GM12878 (cell line): Measurements from ENCODE around the gene OCIAD2. TPM values are rescaled to one million over a fixed set of nuclear protein-coding genes. Genes with fewer than 3 reads are reported as not detected.

Source experiments
- ATAC-seq: fragments of 200-7000 bp; cut with Tn5 transposase; 3 replicates; pipeline ENCODE4 v1.9.1; 2020; ENCODE audit warnings: mild to moderate bottlenecking, moderate library complexity
- BruUV-seq: library from RNA; stranded (reverse); fragments of 400-500 nt; replicated peaks from 2 replicates; lab custom pipeline; 2021; lab: Mats Ljungman, UMichigan
- CTCF ChIA-PET: fragments of 300-600 bp; sonication (Branson Sonifier 250); formaldehyde crosslinking; extraction: SDS; loops from one replicate; lab custom pipeline; 2021; ENCODE audit warnings: inconsistent platforms; lab: Yijun Ruan, JAX
- POLR2A ChIA-PET: fragments of 350-600 bp; formaldehyde crosslinking; extraction: SDS; loops from one replicate; lab custom pipeline; 2021; ENCODE audit warnings: inconsistent platforms; lab: Charles Lee
- RAD21 ChIA-PET: fragments of 300-600 bp; sonication (Branson Sonifier 250); formaldehyde crosslinking; loops from one replicate; lab custom pipeline; 2023; ENCODE audit warnings: antibody characterized with exemption; ENCODE audit not compliant: unreplicated experiment; lab: Charles Lee
- SMC1A ChIA-PET: fragments of 300-600 bp; sonication (Branson Sonifier 250); formaldehyde crosslinking; loops from one replicate; lab custom pipeline; 2023; ENCODE audit not compliant: unreplicated experiment, uncharacterized antibody; lab: Charles Lee
- DNase-seq: peaks from one replicate; pipeline ENCODE4 v3.0.0-alpha.2; 2011; ENCODE audit warnings: low read depth, low spot score
- FAIRE-seq: peaks from 3 replicates; lab custom pipeline; 2011; peaks lifted over from hg19 to GRCh38; lab: Jason Lieb, UNC
- H2AFZ ChIP-seq: 2 replicates; pipeline ENCODE4 v1.6.0; 2011; ENCODE audit warnings: low read depth, low read length, control low read depth; ENCODE audit not compliant: control insufficient read depth
- H3K27ac ChIP-seq: 2 replicates; pipeline ENCODE4 v1.5.1; 2011; ENCODE audit warnings: control low read depth; ENCODE audit not compliant: control insufficient read depth, insufficient read depth
- H3K27me3 ChIP-seq, 2 experiments: replicated peaks in 1 of 2; 2 replicates each; pipeline versions ENCODE4 v1.6.0 to v1.6.1; 2011; ENCODE audit warnings: low read length in 1 of 2; ENCODE audit not compliant: control insufficient read depth in 2 of 2, insufficient read depth in 2 of 2
- H3K36me3 ChIP-seq, 2 experiments: 2 replicates each; pipeline ENCODE4 v1.5.1; 2011; ENCODE audit warnings: low read length in 1 of 2; ENCODE audit not compliant: control insufficient read depth in 2 of 2, insufficient read depth in 2 of 2
- H3K4me1 ChIP-seq: 2 replicates; pipeline ENCODE4 v1.6.1; 2011; ENCODE audit warnings: mild to moderate bottlenecking, low read length, moderate library complexity, mixed read lengths; ENCODE audit not compliant: control insufficient read depth, insufficient read depth
- H3K4me2 ChIP-seq: 2 replicates; pipeline ENCODE4 v1.6.0; 2011; ENCODE audit warnings: control low read depth; ENCODE audit not compliant: control insufficient read depth, insufficient read depth
- H3K4me3 ChIP-seq: fragments of 200-600 bp; sonication (generic); 2 replicates; pipeline ENCODE4 v1.5.1; 2016
- H3K79me2 ChIP-seq: 2 replicates; pipeline ENCODE4 v1.6.0; 2011; ENCODE audit warnings: low read length; ENCODE audit not compliant: control insufficient read depth, insufficient read depth
- H3K9ac ChIP-seq: 2 replicates; pipeline ENCODE4 v1.8.0; 2011; ENCODE audit warnings: low read length, control low read depth, mixed read lengths; ENCODE audit not compliant: control insufficient read depth, insufficient read depth
- H3K9me3 ChIP-seq: replicated peaks from 3 replicates; pipeline ENCODE4 v1.5.1; 2011; ENCODE audit warnings: mild to moderate bottlenecking, low read length; ENCODE audit not compliant: control insufficient read depth, insufficient read depth
- H4K20me1 ChIP-seq: 2 replicates; pipeline ENCODE4 v1.6.0; 2011; ENCODE audit not compliant: control insufficient read depth, insufficient read depth
- BACH1 ChIP-seq: fragments of 450-650 bp; IDR thresholded peaks from 2 replicates; pipeline ENCODE4 v1.6.1; 2017; ENCODE audit warnings: mild to moderate bottlenecking, borderline replicate concordance
- MYB ChIP-seq: fragments of 150-350 bp; IDR thresholded peaks from 2 replicates; pipeline ENCODE4 v1.6.1; 2014; ENCODE audit warnings: mild to moderate bottlenecking, low read depth, low read length, borderline replicate concordance
- NBN ChIP-seq: fragments of 450-650 bp; IDR thresholded peaks from 2 replicates; pipeline ENCODE4 v1.6.1; 2016
- PML ChIP-seq: IDR thresholded peaks from 2 replicates; pipeline ENCODE4 v1.6.1; 2012; ENCODE audit warnings: low read length, inconsistent platforms
- SMAD1 ChIP-seq: fragments of 450-650 bp; IDR thresholded peaks from 2 replicates; pipeline ENCODE4 v1.6.1; 2018; ENCODE audit warnings: mild to moderate bottlenecking, low read depth; ENCODE audit not compliant: partially characterized antibody
- ZNF622 ChIP-seq: fragments of 450-650 bp; IDR thresholded peaks from 2 replicates; pipeline ENCODE4 v1.6.1; 2017; ENCODE audit warnings: mild to moderate bottlenecking, inconsistent platforms
- WGBS: methylation state at CpG from one replicate; pipeline ENCODE4 v1.1.6; 2016; ENCODE audit warnings: low lambda C conversion rate; ENCODE audit not compliant: insufficient replicate concordance, insufficient coverage; ENCODE audit errors: missing lambda C conversion rate; 5-methylcytosine and 5-hydroxymethylcytosine counted together
- in situ Hi-C: fragments of 300-500 bp; cut with MboI; formaldehyde crosslinking; loops from 9 replicates; pipeline ENCODE4 v1.14.3; 2018; ENCODE audit warnings: mixed read lengths
- intact Hi-C: fragments of 100-400 bp; cut with micrococcal nuclease; formaldehyde crosslinking; loops from one replicate; pipeline ENCODE4 v1.14.2; 2022; ENCODE audit not compliant: unreplicated experiment
- polyA plus RNA-seq, 11 experiments: library from polyadenylated mRNA; depleted of rRNA in 4 of 11; unstranded in 6 of 11; stranded (reverse) in 5 of 11; fragments of >200 nt; fragmentation: Nextera tagmentation in 4 of 11; fragmentation: Illumina TruSeq in 1 of 11; extraction: Ambion mirVana in 4 of 11; extraction: Trizol in 1 of 11; gene quantifications; 1 replicate in 1 of 11; 2 replicates in 10 of 11; pipeline versions ENCODE4 v1.2.1 to v1.2.3, GENCODE V29; 2011 to 2016; ENCODE audit warnings: inconsistent platforms in 2 of 11, missing spikeins in 2 of 11, low read depth in 1 of 11
- total RNA-seq, 4 experiments: library from RNA; depleted of rRNA in 3 of 4; stranded (reverse); fragments of >200 nt in 3 of 4; fragmentation: Illumina TruSeq in 1 of 4; extraction: Trizol in 1 of 4; gene quantifications; 2 replicates each; pipeline versions ENCODE4 v1.2.1 to v1.2.3, GENCODE V29; 2013 to 2021
- TF ChIP-seq, protein P1 (sequence below): fragments of 150-350 bp; IDR thresholded peaks from 2 replicates; pipeline ENCODE4 v1.6.1; 2014; ENCODE audit warnings: mild to moderate bottlenecking, low read depth, low read length
- TF ChIP-seq, protein P2 (sequence below): fragments of 450-650 bp; formaldehyde crosslinking; IDR thresholded peaks from 2 replicates; pipeline ENCODE4 v1.4.0; 2022; ENCODE audit warnings: mild to moderate bottlenecking, moderate library complexity
- TF ChIP-seq, protein P3 (sequence below): fragments of 150-350 bp; IDR thresholded peaks from 2 replicates; pipeline ENCODE4 v1.6.1; 2016; ENCODE audit warnings: low read depth, low read length

OCIAD2 gene
- total and polyA plus RNA-seq, 10 of the 15 experiments (the other 5 are each of a cell fraction or from before 2014, with no cell fraction given) = 42.4 to 140 (median 70.0) TPM

DNA sequence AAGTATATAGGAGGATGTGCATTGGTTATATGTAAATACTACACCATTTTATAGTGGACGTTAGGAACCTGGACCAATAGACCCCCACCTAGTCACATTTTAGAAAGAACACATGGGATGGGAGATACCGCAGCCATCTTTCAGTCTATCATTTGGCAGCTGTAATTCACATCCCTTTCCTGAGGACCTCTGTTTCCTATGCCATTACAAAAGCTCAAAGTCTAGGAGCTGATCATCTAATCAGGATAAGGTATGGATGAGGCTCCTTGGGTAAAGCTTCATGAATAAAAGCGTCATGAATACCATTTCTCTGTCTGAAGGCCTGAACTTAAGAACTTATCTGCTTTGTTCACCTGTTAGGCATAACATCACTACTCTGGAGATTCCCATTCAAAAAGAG lies 44.5 kb downstream of the OCIAD2 start:
- intact Hi-C loops = no loop called here
- ChIA-PET SMC1A (interaction anchor here (0.7 to 1.1 kb wide), 2 partner anchors 15 to 256 kb away, joined by 3 to 4 read pairs; no protein-coding TSS in a partner anchor), CTCF (no interaction called here), RAD21 (no interaction called here), POLR2A (no interaction called here)
- BruUV-seq = no TSS peak
- no peak for DNase-seq
- Histone ChIP-seq H3K9me3 (no peaks in the 10 kb centered on the region), H3K4me3 (no peak overlapping the region), H3K27me3 (no peaks in the 10 kb centered on the region), H3K79me2 (no peaks in the 10 kb centered on the region), H3K4me2 (no peak overlapping the region), H3K4me1 (no peaks in the 10 kb centered on the region), H3K9ac (no peak overlapping the region), H3K36me3 (peaks cover 4 to 8% of the 10 kb centered on the region in 2 experiments; a peak in 2 of 4 replicates), H2AFZ (no peak overlapping the region), H4K20me1 (no peaks in the 10 kb centered on the region), H3K27ac (no peak overlapping the region)
- FAIRE-seq = no peak
- ATAC-seq = no peak
- in situ Hi-C loops = no loop called here
- 100% methylated on average over 3 of the region's 3 CpGs for WGBS
- TF ChIP-seq, protein P1, sequence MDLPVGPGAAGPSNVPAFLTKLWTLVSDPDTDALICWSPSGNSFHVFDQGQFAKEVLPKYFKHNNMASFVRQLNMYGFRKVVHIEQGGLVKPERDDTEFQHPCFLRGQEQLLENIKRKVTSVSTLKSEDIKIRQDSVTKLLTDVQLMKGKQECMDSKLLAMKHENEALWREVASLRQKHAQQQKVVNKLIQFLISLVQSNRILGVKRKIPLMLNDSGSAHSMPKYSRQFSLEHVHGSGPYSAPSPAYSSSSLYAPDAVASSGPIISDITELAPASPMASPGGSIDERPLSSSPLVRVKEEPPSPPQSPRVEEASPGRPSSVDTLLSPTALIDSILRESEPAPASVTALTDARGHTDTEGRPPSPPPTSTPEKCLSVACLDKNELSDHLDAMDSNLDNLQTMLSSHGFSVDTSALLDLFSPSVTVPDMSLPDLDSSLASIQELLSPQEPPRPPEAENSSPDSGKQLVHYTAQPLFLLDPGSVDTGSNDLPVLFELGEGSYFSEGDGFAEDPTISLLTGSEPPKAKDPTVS = no peak

DNA sequence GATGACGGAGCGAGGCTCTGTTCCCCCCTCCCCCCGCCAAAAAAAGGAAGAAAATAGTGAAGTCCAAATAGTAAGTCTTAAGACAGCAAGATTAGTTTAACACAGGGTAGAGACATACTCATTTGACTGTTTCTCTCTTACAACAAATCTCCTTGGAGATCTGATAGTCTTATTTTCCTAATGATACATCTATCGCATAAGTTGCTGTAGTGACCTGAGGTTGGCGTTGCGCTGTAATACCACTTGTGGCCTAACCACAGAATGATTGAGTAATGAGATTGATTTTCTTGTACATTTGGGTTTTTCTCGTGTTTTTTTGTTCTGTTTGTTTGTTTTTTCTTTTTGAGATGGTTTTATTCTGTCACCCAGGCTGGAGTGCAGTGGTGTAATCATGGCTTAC lies 48.4 kb downstream of the OCIAD2 start:
- BruUV-seq = no TSS peak
- H3K27ac ChIP-seq = no peak overlapping the region
- no peaks in the 10 kb centered on the region for H3K4me1 ChIP-seq
- H4K20me1 ChIP-seq = no peaks in the 10 kb centered on the region
- DNase-seq (no peak), FAIRE-seq (no peak), ATAC-seq (no peak)
- no peak overlapping the region for H3K4me2 ChIP-seq
- H3K9me3 ChIP-seq = no peaks in the 10 kb centered on the region
- H3K27me3 ChIP-seq = no peaks in the 10 kb centered on the region
- ChIA-PET POLR2A (no interaction called here), RAD21 (no interaction called here), SMC1A (interaction anchor here (1.1 to 1.4 kb wide), 2 partner anchors 26 to 278 kb away, joined by 3 to 4 read pairs; no protein-coding TSS in a partner anchor), CTCF (interaction anchor here (0.6 to 1.8 kb wide), 3 partner anchors 32 to 279 kb away, joined by 4 to 7 read pairs (median 5); no protein-coding TSS in a partner anchor)
- no peak overlapping the region for H3K9ac ChIP-seq
- H3K4me3 ChIP-seq = no peak overlapping the region
- 100% methylated on average over 5 of the region's 7 CpGs for WGBS
- in situ Hi-C loops = no loop called here
- intact Hi-C loops = no loop called here
- H3K36me3 ChIP-seq = peaks cover 4 to 11% of the 10 kb centered on the region in 2 experiments; a peak in 2 of 4 replicates
- no peak overlapping the region for H2AFZ ChIP-seq
- H3K79me2 ChIP-seq = no peaks in the 10 kb centered on the region
- TF ChIP-seq SMAD1 (no peak), BACH1 (no peak), NBN (no peak), MYB (no peak), PML (no peak), ZNF622 (no peak)
- TF ChIP-seq, protein P2, sequence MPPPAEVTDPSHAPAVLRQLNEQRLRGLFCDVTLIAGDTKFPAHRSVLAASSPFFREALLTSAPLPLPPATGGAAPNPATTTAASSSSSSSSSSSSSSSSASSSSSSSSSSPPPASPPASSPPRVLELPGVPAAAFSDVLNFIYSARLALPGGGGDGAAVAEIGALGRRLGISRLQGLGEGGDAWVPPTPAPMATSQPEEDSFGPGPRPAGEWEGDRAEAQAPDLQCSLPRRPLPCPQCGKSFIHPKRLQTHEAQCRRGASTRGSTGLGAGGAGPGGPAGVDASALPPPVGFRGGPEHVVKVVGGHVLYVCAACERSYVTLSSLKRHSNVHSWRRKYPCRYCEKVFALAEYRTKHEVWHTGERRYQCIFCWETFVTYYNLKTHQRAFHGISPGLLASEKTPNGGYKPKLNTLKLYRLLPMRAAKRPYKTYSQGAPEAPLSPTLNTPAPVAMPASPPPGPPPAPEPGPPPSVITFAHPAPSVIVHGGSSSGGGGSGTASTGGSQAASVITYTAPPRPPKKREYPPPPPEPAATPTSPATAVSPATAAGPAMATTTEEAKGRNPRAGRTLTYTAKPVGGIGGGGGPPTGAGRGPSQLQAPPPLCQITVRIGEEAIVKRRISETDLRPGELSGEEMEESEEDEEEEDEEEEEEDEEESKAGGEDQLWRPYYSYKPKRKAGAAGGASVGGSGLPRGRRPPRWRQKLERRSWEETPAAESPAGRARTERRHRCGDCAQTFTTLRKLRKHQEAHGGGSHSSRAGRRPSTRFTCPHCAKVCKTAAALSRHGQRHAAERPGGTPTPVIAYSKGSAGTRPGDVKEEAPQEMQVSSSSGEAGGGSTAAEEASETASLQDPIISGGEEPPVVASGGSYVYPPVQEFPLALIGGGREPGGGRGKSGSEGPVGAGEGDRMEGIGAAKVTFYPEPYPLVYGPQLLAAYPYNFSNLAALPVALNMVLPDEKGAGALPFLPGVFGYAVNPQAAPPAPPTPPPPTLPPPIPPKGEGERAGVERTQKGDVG (CRISPR knock-in tag) = no peak
- TF ChIP-seq, protein P3, sequence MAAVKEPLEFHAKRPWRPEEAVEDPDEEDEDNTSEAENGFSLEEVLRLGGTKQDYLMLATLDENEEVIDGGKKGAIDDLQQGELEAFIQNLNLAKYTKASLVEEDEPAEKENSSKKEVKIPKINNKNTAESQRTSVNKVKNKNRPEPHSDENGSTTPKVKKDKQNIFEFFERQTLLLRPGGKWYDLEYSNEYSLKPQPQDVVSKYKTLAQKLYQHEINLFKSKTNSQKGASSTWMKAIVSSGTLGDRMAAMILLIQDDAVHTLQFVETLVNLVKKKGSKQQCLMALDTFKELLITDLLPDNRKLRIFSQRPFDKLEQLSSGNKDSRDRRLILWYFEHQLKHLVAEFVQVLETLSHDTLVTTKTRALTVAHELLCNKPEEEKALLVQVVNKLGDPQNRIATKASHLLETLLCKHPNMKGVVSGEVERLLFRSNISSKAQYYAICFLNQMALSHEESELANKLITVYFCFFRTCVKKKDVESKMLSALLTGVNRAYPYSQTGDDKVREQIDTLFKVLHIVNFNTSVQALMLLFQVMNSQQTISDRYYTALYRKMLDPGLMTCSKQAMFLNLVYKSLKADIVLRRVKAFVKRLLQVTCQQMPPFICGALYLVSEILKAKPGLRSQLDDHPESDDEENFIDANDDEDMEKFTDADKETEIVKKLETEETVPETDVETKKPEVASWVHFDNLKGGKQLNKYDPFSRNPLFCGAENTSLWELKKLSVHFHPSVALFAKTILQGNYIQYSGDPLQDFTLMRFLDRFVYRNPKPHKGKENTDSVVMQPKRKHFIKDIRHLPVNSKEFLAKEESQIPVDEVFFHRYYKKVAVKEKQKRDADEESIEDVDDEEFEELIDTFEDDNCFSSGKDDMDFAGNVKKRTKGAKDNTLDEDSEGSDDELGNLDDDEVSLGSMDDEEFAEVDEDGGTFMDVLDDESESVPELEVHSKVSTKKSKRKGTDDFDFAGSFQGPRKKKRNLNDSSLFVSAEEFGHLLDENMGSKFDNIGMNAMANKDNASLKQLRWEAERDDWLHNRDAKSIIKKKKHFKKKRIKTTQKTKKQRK = no peak
